Spleen (tissue), 7 donors: ENCODE data around the gene RBM18.

Experiments
- CTCF ChIP-seq, 11 experiments: fragments of 200-600 bp in 7 of 11; fragments of 450-650 bp in 4 of 11; sonication (generic) in 4 of 11; IDR thresholded peaks in 8 of 11; conservative IDR thresholded peaks in 3 of 11; 1 replicate in 7 of 11; 2 replicates in 4 of 11; pipeline versions ENCODE4 v1.4.0 to v1.8.0; 2016 to 2021; ENCODE audit warnings: antibody characterized with exemption in 11 of 11, inconsistent platforms in 4 of 11, mild to moderate bottlenecking in 1 of 11
- POLR2A ChIP-seq, 3 donors: fragments of 450-650 bp; IDR thresholded peaks; one replicate each; pipeline ENCODE4 v1.5.1; 2017; ENCODE audit warnings: antibody characterized with exemption in 3 of 3, mild to moderate bottlenecking in 1 of 3
- POLR2AphosphoS5 ChIP-seq, 3 donors: sonication (generic); formaldehyde crosslinking; IDR thresholded peaks; one replicate each; pipeline ENCODE4 v1.5.1; 2017; ENCODE audit warnings: antibody characterized with exemption in 3 of 3
- donor health status: DM: no; HTN: no; CAD: no; lungs with moderate emphysema.
- donor health status: DM: no; HTN: no; CAD: no.
- donor health status: DM: no; HTN: no; CAD: no.

GRCh38 chr9:122226142-122226757 is 38.4 kb downstream of the RBM18 start:
- TF ChIP-seq CTCF (IDR thresholded peaks at IDR 0.05 in 8 of 11, conservative IDR thresholded peaks at IDR 0.05 in 3 of 11) (no peak), POLR2AphosphoS5 (IDR thresholded peaks at IDR 0.05) (no peak), POLR2A (IDR thresholded peaks at IDR 0.05) (no peak)
